A673 (cell line): ENCODE measurements around the gene SIRPA. TPM values are rescaled to one million over a fixed set of nuclear protein-coding genes. Genes with fewer than 3 reads are reported as not detected.

Experiments used
- BruUV-seq: library from RNA; stranded (reverse); fragments of 400-500 nt; replicated peaks from 2 replicates; lab custom pipeline; 2021; lab: Mats Ljungman, UMichigan
- CTCF ChIA-PET: fragments of 300-600 bp; sonication (Branson Sonifier 250); formaldehyde crosslinking; loops from one replicate; lab custom pipeline; 2022; ENCODE audit warnings: antibody characterized with exemption; lab: Charles Lee
- POLR2A ChIA-PET: fragments of 300-600 bp; sonication (Branson Sonifier 250); formaldehyde crosslinking; loops from one replicate; lab custom pipeline; 2022; ENCODE audit warnings: antibody characterized with exemption; ENCODE audit not compliant: low non-redundant PET; lab: Charles Lee
- DNase-seq: peaks from one replicate; pipeline ENCODE4 v3.0.0-alpha.2; 2015; ENCODE audit warnings: low spot score
- H3K27ac ChIP-seq: fragments of 200-600 bp; sonication (generic); 2 replicates; pipeline ENCODE4 v1.5.1; 2016; ENCODE audit warnings: mixed run types, low read depth, mild to moderate bottlenecking, mixed read lengths, antibody characterized with exemption, low read length; ENCODE audit not compliant: poor library complexity, severe bottlenecking
- H3K27me3 ChIP-seq: fragments of 200-600 bp; sonication (generic); replicated peaks from 2 replicates; pipeline ENCODE4 v1.6.1; 2017; ENCODE audit warnings: mixed run types, low read depth, mild to moderate bottlenecking, mixed read lengths, antibody characterized with exemption, low read length; ENCODE audit not compliant: insufficient read depth, poor library complexity
- H3K36me3 ChIP-seq: fragments of 200-600 bp; sonication (generic); 2 replicates; pipeline ENCODE4 v1.6.1; 2016; ENCODE audit warnings: mixed run types, mild to moderate bottlenecking, mixed read lengths, antibody characterized with exemption, low read length; ENCODE audit not compliant: insufficient read depth, poor library complexity, severe bottlenecking
- H3K4me1 ChIP-seq: fragments of 200-600 bp; sonication (generic); 2 replicates; pipeline ENCODE4 v1.6.1; 2017; ENCODE audit warnings: mixed run types, mild to moderate bottlenecking, mixed read lengths, antibody characterized with exemption, low read length; ENCODE audit not compliant: insufficient read depth, poor library complexity, severe bottlenecking
- H3K4me3 ChIP-seq: fragments of 200-600 bp; sonication (generic); 2 replicates; pipeline ENCODE4 v1.5.1; 2016; ENCODE audit warnings: low read depth, mixed run types, mild to moderate bottlenecking, mixed read lengths, low read length; ENCODE audit not compliant: poor library complexity, severe bottlenecking
- H3K9me3 ChIP-seq: fragments of 200-600 bp; sonication (generic); 2 replicates; pipeline ENCODE4 v1.6.1; 2016; ENCODE audit warnings: mixed run types, low read depth, mild to moderate bottlenecking, mixed read lengths, antibody characterized with exemption, low read length; ENCODE audit not compliant: poor library complexity, severe bottlenecking
- EZH2 ChIP-seq: fragments of 200-600 bp; sonication (generic); IDR thresholded peaks from 2 replicates; pipeline ENCODE4 v1.6.1; 2017; ENCODE audit warnings: borderline replicate concordance, low read depth, mild to moderate bottlenecking, mixed read lengths, antibody characterized with exemption, low read length; ENCODE audit not compliant: poor library complexity, severe bottlenecking
- intact Hi-C: fragments of 100-400 bp; cut with micrococcal nuclease; formaldehyde crosslinking; loops from one replicate; pipeline ENCODE4 v1.10.0; 2022; ENCODE audit not compliant: unreplicated experiment
- total RNA-seq: library from RNA; stranded (reverse); gene quantifications from 2 replicates; pipeline ENCODE4 v1.2.3, GENCODE V29; 2021
- TF ChIP-seq, protein P1 (sequence below): fragments of 300-800, 200-600 bp; sonication (generic); conservative IDR thresholded peaks from 2 replicates; pipeline ENCODE4 v1.5.1; 2017; ENCODE audit warnings: low read depth, mild to moderate bottlenecking, antibody characterized with exemption, low read length, moderate library complexity, mixed read lengths

Gene SIRPA
- total RNA-seq, 1 experiment from 2014 or later, result 81.0 TPM

DNA sequence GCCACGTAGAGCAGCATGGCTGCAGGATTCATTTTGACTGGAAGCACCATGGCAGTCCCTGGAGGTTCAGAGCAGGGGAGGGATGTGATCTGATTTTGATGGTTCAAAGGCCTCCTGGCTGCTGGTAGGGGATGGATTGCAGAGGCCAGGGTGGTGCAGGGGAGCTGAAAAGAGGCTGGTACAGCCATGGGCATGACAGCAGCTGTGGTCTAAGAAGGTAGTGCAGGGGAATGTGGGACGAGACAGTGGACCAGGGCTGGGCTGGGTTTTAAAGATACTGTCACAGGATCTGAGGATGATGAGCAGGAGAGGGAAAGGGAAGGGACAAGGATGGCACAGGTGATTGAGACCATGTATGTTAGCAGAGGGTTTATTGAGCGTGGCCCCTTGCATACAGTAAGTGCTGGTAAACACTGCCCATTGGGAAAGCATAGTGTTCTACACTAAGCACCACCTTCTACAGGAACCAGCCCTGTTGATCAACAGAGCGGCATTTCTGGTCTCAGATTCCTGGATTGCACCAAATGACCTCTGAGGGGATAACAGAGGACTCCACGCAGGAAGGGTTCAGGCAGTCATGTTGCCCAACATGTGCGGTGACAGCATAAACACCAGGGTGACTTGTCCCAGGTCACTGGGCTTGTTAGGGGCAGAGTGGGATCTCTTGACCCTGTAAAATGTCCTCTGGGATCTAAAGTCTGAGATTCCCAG is 14.5 kb upstream of the SIRPA start:
- POLR2A ChIA-PET, result no interaction called here
- TF ChIP-seq EZH2, result no peak
- TF ChIP-seq, protein P1, sequence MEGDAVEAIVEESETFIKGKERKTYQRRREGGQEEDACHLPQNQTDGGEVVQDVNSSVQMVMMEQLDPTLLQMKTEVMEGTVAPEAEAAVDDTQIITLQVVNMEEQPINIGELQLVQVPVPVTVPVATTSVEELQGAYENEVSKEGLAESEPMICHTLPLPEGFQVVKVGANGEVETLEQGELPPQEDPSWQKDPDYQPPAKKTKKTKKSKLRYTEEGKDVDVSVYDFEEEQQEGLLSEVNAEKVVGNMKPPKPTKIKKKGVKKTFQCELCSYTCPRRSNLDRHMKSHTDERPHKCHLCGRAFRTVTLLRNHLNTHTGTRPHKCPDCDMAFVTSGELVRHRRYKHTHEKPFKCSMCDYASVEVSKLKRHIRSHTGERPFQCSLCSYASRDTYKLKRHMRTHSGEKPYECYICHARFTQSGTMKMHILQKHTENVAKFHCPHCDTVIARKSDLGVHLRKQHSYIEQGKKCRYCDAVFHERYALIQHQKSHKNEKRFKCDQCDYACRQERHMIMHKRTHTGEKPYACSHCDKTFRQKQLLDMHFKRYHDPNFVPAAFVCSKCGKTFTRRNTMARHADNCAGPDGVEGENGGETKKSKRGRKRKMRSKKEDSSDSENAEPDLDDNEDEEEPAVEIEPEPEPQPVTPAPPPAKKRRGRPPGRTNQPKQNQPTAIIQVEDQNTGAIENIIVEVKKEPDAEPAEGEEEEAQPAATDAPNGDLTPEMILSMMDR, result no peak
- H3K4me3 ChIP-seq, result no peak overlapping the region
- no peak for DNase-seq
- peaks cover 12% of the 10 kb centered on the region for H3K4me1 ChIP-seq
- H3K36me3 ChIP-seq, result no peaks in the 10 kb centered on the region
- BruUV-seq, result no TSS peak
- intact Hi-C loops, result no loop called here
- H3K27ac ChIP-seq, result no peak overlapping the region
- H3K27me3 ChIP-seq, result no peaks in the 10 kb centered on the region
- CTCF ChIA-PET, result no interaction called here
- no peaks in the 10 kb centered on the region for H3K9me3 ChIP-seq

DNA sequence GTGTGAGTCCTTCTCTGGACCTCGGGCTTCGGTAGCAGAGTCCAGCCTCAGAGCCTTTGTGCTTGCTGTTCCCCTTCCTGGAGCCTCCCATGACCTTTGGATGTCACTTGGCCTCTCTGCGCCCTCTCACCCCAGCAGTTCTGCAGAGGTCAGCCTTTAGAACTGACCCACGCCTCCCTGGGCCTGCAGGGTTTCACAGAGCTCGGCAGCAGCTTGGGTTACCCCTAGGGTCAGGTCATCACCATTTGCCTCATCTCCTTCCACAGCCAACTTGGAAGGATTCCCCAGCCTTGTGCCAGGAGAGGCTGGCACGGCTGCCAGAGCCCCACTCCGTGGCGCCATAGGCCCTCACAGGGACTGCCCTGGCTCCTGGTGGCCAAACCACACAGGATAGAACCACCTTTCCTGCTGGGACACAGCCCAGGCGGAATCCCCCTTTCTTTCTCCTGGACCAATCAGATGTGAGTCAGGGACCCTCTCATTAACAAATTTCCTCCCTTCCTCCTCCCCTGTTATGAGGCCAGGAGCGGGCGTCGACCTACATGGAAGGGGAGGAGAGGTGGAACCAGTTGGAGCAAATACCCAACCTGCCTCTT is 13.9 kb upstream of the SIRPA start:
- H3K9me3 ChIP-seq, result no peaks in the 10 kb centered on the region
- no peak for TF ChIP-seq EZH2
- TF ChIP-seq, protein P1, result no peak
- intact Hi-C loops, result no loop called here
- H3K4me1 ChIP-seq, result peaks cover 12% of the 10 kb centered on the region
- no peak overlapping the region for H3K27ac ChIP-seq
- CTCF ChIA-PET, result no interaction called here
- H3K36me3 ChIP-seq, result no peaks in the 10 kb centered on the region
- no peaks in the 10 kb centered on the region for H3K27me3 ChIP-seq
- DNase-seq, result no peak
- no peak overlapping the region for H3K4me3 ChIP-seq
- BruUV-seq, result no TSS peak
- POLR2A ChIA-PET, result no interaction called here

DNA sequence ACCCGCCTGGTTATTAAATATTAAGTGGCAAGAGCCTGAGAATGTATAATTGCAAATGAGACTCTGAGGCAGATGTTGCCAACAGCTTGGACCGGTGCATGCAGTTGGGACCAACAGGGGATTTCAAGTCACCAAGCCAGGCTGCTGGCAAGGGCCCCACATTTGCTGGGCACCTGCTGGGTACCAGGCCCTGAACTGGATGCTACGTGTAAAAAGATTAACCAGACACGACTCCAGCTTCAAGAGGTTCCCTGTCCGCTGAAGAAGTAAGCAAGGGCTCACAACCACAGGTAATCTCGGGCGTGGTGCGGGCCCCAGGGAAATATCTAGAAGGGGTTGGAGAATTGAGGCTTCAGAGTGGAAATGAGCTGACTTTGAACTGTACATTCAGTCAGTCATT is 13.2 kb upstream of the SIRPA start:
- ChIA-PET CTCF (interaction anchor here (0.9 kb wide), 1 partner anchor 105 kb away, joined by 3 read pairs; no protein-coding TSS in a partner anchor), POLR2A (no interaction called here)
- Histone ChIP-seq H3K27ac (no peak overlapping the region), H3K9me3 (no peaks in the 10 kb centered on the region), H3K4me3 (no peak overlapping the region), H3K4me1 (peaks cover 12% of the 10 kb centered on the region), H3K27me3 (no peaks in the 10 kb centered on the region), H3K36me3 (no peaks in the 10 kb centered on the region)
- no TSS peak for BruUV-seq
- intact Hi-C loops, result no loop called here
- no peak for DNase-seq
- TF ChIP-seq EZH2, result no peak
- TF ChIP-seq, protein P1, result no peak
